Measurements from ENCODE around the gene EPB41L2.
"Not testable (repeated sequence)": the region's sequence is repeated elsewhere in the genome, so short reads cannot be mapped to it uniquely, and the experiment has no call there.

- TF ChIP-seq CTCF (IDR thresholded peaks at IDR 0.05); ZFX (IDR thresholded peaks at IDR 0.05; ENCODE audit: borderline replicate concordance): not testable (repeated sequence)
Observed at GRCh38 chr6:131090339-131090738, 27.3 kb upstream of the EPB41L2 start.
